ENCODE results near the gene EXOC3L1.

GRCh38 chr16:67148221-67148620, 41.7 kb downstream of the EXOC3L1 start:
- TF ChIP-seq CTCF (conservative IDR thresholded peaks at IDR 0.05 in 1 of 2, IDR thresholded peaks at IDR 0.05 in 1 of 2; ENCODE audit: low read depth in 1 of 2, low read length in 2 of 2), result no peak
- TF ChIP-seq EZH2 (IDR thresholded peaks at IDR 0.05; ENCODE audit: low read length, missing control alignments), result no peak

Measured in fibroblast of lung (primary cell).